GM19328 (cell line): ENCODE measurements around the gene TAS2R50.

Experiments used
- ATAC-seq: cut with Tn5 transposase; IDR thresholded peaks from one replicate; pipeline ENCODE4 v1.9.1; 2021; ENCODE audit warnings: mild to moderate bottlenecking, moderate library complexity; ENCODE audit not compliant: unreplicated experiment

The TAS2R50 gene

GRCh38 chr12:10956085-10956484, 30.6 kb downstream of the TAS2R50 start:
- ATAC-seq = no peak

DNA sequence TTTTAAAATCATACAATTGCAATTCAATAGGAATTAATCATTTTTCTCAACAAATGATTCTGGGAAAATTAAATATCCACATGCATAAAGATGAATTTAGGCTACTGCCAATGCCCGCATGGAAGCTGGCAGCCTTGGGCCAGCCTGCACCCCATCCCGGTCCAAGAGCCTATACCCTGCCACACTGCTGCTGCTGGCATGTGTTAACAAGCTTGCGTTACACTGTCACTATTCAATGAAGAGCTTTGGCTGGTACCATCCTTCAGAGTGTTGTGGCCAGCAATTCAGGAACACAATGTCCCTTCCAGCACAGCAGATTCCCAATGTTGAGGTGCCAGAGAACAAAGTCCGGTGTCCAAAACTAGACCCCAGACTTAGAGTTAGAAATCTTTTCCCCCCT, 34.1 kb downstream of the TAS2R50 start:
- ATAC-seq = no peak

- ATAC-seq = no peak
Measured at GRCh38 chr12:10943167-10943566, 43.5 kb downstream of the TAS2R50 start.

DNA sequence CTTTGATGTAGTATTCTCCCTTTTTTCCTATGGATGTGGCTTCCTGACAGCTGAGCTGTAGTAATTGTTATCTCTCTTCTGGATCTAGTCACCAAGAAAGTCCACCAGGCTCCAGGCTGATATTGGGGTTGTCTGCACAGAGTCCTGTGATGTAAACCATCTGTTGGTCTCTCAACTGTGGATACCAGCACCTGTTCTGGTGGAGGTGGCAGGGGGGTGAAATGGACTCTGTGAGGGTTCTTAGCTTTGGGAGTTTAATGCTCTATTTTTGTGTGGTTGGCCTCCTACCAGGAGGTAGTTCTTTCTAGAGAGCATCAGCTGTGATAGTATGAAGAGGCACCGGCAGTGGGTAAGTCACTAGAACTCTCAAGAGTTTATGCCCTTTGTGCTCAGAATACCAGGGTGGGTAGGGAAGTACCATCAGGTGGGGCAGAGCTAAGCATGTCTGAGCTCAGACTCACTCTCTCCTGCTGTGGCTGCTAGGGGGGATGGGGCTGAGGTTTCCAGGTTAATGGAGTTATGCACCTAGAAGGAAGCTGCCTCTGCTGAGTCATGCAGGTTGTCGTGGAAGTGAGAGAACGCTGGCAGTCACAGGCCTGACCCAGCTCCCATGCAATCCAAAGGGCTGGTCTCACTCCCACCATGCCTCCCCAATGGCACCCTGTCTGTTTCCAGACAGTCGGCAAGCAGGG, 44.6 kb downstream of the TAS2R50 start:
- ATAC-seq = no peak

DNA sequence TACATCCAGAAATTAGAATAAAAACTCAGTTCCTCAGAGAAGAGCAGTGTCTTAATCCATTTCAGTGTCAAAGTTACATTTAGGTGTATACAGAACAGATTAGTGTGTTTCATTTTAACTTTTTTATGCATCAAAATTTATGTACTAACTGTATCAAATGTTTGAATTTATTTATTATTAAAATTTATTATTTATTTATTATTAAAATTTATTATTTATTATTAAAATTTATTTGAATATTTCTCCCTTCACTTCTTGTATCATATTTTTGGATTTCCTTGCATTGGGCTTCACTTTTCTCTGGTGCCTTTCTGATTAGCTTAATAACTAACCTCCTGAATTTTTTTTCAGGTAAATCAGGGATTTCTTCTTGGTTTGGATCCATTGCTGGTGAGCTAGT, 45.3 kb downstream of the TAS2R50 start:
- no peak for ATAC-seq

- ATAC-seq = no peak
Measured at GRCh38 chr12:10940389-10940788, 46.3 kb downstream of the TAS2R50 start.

DNA sequence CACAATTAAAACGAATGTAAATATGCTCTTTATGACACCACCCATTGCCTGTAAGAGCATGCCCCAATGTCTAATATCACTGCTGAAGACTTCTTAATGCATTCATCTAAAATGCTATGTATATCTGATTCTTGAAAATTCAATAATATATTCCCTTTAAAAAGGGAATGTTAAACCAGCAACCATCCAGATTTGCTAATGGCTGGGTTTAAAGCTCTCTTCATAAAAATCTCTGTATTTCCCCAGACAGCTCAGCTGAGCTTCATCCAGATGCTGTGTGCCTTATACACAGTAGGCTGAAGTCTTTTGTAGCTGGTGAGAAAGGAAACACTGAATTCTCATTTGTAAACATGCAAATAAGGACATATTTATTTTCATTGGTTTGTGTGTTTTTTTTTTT, 47.5 kb downstream of the TAS2R50 start, which contains the start of gene TAS2R14:
TSS of gene TAS2R14 (minus strand) at position 101 of the 400 bp plus-strand sequence. CDS start at position 45, 56 bp downstream.
- ATAC-seq = no peak

DNA sequence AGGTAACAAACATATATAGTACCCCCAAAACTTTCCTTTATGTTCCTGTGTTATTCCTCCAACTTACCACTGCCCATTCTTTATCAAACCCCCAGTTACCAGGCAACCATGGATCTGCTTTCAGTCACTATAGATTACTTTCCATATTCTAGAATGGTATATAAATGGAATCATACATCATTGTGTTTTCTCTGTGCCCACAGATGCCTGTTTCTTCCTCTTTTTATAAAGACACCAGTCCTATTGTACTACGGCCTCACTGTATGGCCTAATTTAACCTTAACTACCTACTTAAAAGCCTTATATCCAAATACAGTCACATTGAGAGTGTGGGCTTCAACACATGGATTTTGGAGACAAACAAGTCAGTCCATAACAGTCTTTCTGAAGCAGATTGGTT, 50.2 kb downstream of the TAS2R50 start:
- ATAC-seq = no peak
